GM12878 (cell line): ENCODE data around the gene OSBPL3. TPM values are rescaled to one million over a fixed set of nuclear protein-coding genes. Genes with fewer than 3 reads are reported as not detected.

Experiments
- BHLHE40 ChIP-seq, 2 experiments: fragments of 450-650 bp in 1 of 2; IDR thresholded peaks; 2 replicates each; pipeline ENCODE4 v1.6.1; 2011 to 2017; ENCODE audit warnings: low read depth in 2 of 2, borderline replicate concordance in 1 of 2, improper control_type of control experiment in 1 of 2, low read length in 1 of 2, mild to moderate bottlenecking in 1 of 2
- CEBPB ChIP-seq, 2 experiments: fragments of 150-350 bp in 1 of 2; IDR thresholded peaks; 2 replicates each; pipeline ENCODE4 v1.6.1; 2012 to 2014; ENCODE audit warnings: low read depth in 2 of 2, low read length in 2 of 2, borderline replicate concordance in 1 of 2, inconsistent platforms in 1 of 2
- FOXK2 ChIP-seq: fragments of 450-650 bp; IDR thresholded peaks from 2 replicates; pipeline ENCODE4 v1.6.1; 2017; ENCODE audit warnings: mild to moderate bottlenecking, moderate library complexity
- JUNB ChIP-seq: IDR thresholded peaks from 2 replicates; pipeline ENCODE4 v1.6.1; 2016; ENCODE audit warnings: antibody characterized with exemption, mild to moderate bottlenecking
- NFIC ChIP-seq: IDR thresholded peaks from 2 replicates; pipeline ENCODE4 v1.6.1; 2012; ENCODE audit warnings: low read depth, mild to moderate bottlenecking, inconsistent platforms, low read length, moderate library complexity
- POLR2AphosphoS2 ChIP-seq: IDR thresholded peaks from 2 replicates; pipeline ENCODE4 v1.6.1; 2011; ENCODE audit warnings: low read depth, mild to moderate bottlenecking, low read length, improper control_type of control experiment, moderate library complexity
- SPI1 ChIP-seq: IDR thresholded peaks from 2 replicates; pipeline ENCODE4 v1.6.1; 2011; ENCODE audit warnings: low read depth, mild to moderate bottlenecking, low read length, moderate library complexity, borderline replicate concordance; ENCODE audit not compliant: insufficient read depth
- USF1 ChIP-seq: IDR thresholded peaks from 2 replicates; pipeline ENCODE4 v1.6.1; 2011; ENCODE audit warnings: borderline replicate concordance, low read depth, mild to moderate bottlenecking, moderate library complexity, mixed read lengths, low read length; ENCODE audit not compliant: insufficient read depth; ENCODE audit errors: extremely low read length
- ZBTB11 ChIP-seq: fragments of 450-650 bp; formaldehyde crosslinking; IDR thresholded peaks from 2 replicates; pipeline ENCODE4 v1.5.0; 2022; ENCODE audit warnings: mild to moderate bottlenecking, missing genetic modification characterization
- ZNF217 ChIP-seq: fragments of 450-650 bp; IDR thresholded peaks from 2 replicates; pipeline ENCODE4 v1.6.1; 2017; ENCODE audit warnings: antibody characterized with exemption, mild to moderate bottlenecking
- ZNF687 ChIP-seq: fragments of 450-650 bp; IDR thresholded peaks from 2 replicates; pipeline ENCODE4 v1.6.1; 2017; ENCODE audit warnings: mild to moderate bottlenecking, moderate library complexity
- polyA plus RNA-seq, 11 experiments: library from polyadenylated mRNA; depleted of rRNA in 4 of 11; unstranded in 6 of 11; stranded (reverse) in 5 of 11; fragments of >200 nt; fragmentation: Nextera tagmentation in 4 of 11; fragmentation: Illumina TruSeq in 1 of 11; extraction: Ambion mirVana in 4 of 11; extraction: Trizol in 1 of 11; gene quantifications; 1 replicate in 1 of 11; 2 replicates in 10 of 11; pipeline versions ENCODE4 v1.2.1 to v1.2.3, GENCODE V29; 2011 to 2016; ENCODE audit warnings: inconsistent platforms in 2 of 11, missing spikeins in 2 of 11, low read depth in 1 of 11
- total RNA-seq, 4 experiments: library from RNA; depleted of rRNA in 3 of 4; stranded (reverse); fragments of >200 nt in 3 of 4; fragmentation: Illumina TruSeq in 1 of 4; extraction: Trizol in 1 of 4; gene quantifications; 2 replicates each; pipeline versions ENCODE4 v1.2.1 to v1.2.3, GENCODE V29; 2013 to 2021
- TF ChIP-seq, protein P1 (sequence below): fragments of 450-650 bp; IDR thresholded peaks from 2 replicates; pipeline ENCODE4 v1.6.1; 2018; ENCODE audit warnings: mild to moderate bottlenecking, low read depth, moderate library complexity; ENCODE audit not compliant: partially characterized antibody

The OSBPL3 gene
- total and polyA plus RNA-seq, 10 of the 15 experiments (the other 5 are each of a cell fraction or from before 2014, with no cell fraction given): 6.1 to 46.6 (median 27.0) TPM

- TF ChIP-seq BHLHE40 (IDR thresholded peaks at IDR 0.05; ENCODE audit: borderline replicate concordance in 1 of 2, low read depth in 2 of 2, low read length in 1 of 2) (peak; percentile 72), JUNB (peak; percentile 25), ZBTB11 (no peak), USF1 (no peak), CEBPB (IDR thresholded peaks at IDR 0.05; ENCODE audit: borderline replicate concordance in 1 of 2, low read depth in 2 of 2, low read length in 2 of 2) (peak in 1 of 2 experiments; percentile 90; a peak in 1 of 4 replicates), FOXK2 (no peak), ZNF687 (peak; percentile 61; the same call in 1 of the 2 replicates), SPI1 (peak; percentile 50; the same call in 1 of the 2 replicates), ZNF217 (no peak; the same call in 1 of the 2 replicates), NFIC (peak; percentile 82), POLR2AphosphoS2 (no peak)
- TF ChIP-seq, protein P1, sequence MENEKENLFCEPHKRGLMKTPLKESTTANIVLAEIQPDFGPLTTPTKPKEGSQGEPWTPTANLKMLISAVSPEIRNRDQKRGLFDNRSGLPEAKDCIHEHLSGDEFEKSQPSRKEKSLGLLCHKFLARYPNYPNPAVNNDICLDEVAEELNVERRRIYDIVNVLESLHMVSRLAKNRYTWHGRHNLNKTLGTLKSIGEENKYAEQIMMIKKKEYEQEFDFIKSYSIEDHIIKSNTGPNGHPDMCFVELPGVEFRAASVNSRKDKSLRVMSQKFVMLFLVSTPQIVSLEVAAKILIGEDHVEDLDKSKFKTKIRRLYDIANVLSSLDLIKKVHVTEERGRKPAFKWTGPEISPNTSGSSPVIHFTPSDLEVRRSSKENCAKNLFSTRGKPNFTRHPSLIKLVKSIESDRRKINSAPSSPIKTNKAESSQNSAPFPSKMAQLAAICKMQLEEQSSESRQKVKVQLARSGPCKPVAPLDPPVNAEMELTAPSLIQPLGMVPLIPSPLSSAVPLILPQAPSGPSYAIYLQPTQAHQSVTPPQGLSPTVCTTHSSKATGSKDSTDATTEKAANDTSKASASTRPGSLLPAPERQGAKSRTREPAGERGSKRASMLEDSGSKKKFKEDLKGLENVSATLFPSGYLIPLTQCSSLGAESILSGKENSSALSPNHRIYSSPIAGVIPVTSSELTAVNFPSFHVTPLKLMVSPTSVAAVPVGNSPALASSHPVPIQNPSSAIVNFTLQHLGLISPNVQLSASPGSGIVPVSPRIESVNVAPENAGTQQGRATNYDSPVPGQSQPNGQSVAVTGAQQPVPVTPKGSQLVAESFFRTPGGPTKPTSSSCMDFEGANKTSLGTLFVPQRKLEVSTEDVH: no peak
Measured at GRCh38 chr7:24821045-24821753, 158.8 kb downstream of the OSBPL3 start (continued).
